Thyroid gland (tissue), 4 donors: ENCODE results near the gene GPR78. TPM values are rescaled to one million over a fixed set of nuclear protein-coding genes. Genes with fewer than 3 reads are reported as not detected.

ENCODE experiments used
- DNase-seq, 2 donors: peaks; one replicate each; pipeline ENCODE4 v3.0.0-alpha.2; 2019
- H3K27ac ChIP-seq, 3 donors: fragments of 200-600 bp; sonication (generic); 1 replicate in 2 of 3; 2 replicates in 1 of 3; pipeline ENCODE4 v1.5.1; 2016 to 2019; ENCODE audit warnings: mild to moderate bottlenecking in 1 of 3, moderate library complexity in 1 of 3
- H3K27me3 ChIP-seq: fragments of 200-600 bp; sonication (generic); one replicate; pipeline ENCODE4 v1.5.1; 2019
- H3K36me3 ChIP-seq, 2 donors: fragments of 200-600 bp; sonication (generic); one replicate each; pipeline ENCODE4 v1.5.1; 2016 to 2019
- H3K4me1 ChIP-seq, 2 donors: fragments of 200-600 bp; sonication (generic); one replicate each; pipeline ENCODE4 v1.5.1; 2017 to 2019
- H3K4me3 ChIP-seq, 3 donors: fragments of 200-600 bp; sonication (generic); replicated peaks in 1 of 3; 1 replicate in 2 of 3; 2 replicates in 1 of 3; pipeline ENCODE4 v1.5.1; 2016; ENCODE audit warnings: mild to moderate bottlenecking in 1 of 3
- H3K9me3 ChIP-seq: fragments of 200-600 bp; sonication (generic); one replicate; pipeline ENCODE4 v1.5.1; 2017
- CTCF ChIP-seq, 6 experiments: fragments of 200-600 bp in 3 of 6; fragments of 450-650 bp in 3 of 6; sonication (generic) in 3 of 6; IDR thresholded peaks; one replicate each; pipeline ENCODE4 v1.5.1; 2016 to 2019; ENCODE audit warnings: antibody characterized with exemption in 6 of 6, mild to moderate bottlenecking in 2 of 6, inconsistent platforms in 1 of 6, moderate library complexity in 1 of 6
- POLR2A ChIP-seq, 2 donors: fragments of 450-650 bp; IDR thresholded peaks; one replicate each; pipeline ENCODE4 v1.6.1; 2017; ENCODE audit warnings: antibody characterized with exemption in 2 of 2, mild to moderate bottlenecking in 2 of 2, moderate library complexity in 1 of 2
- WGBS, 2 donors: methylation state at CpG; one replicate each; pipeline ENCODE4 v1.1.5; 2017; 5-methylcytosine and 5-hydroxymethylcytosine counted together
- intact Hi-C: fragments of 100-400 bp; cut with DNase I; formaldehyde crosslinking; loops from one replicate; pipeline ENCODE4 v1.15.1; 2023
- total RNA-seq, 4 donors: library from RNA; depleted of rRNA; stranded (reverse); fragments of >200 nt; gene quantifications; one replicate each; pipeline ENCODE4 v1.2.3, GENCODE V29; 2016

Gene GPR78
- total RNA-seq, 4 donors from 2014 or later = not detected

- no peak overlapping the region for H3K4me3 ChIP-seq
These were observed 22.7 kb downstream of the GPR78 start for GRCh38 chr4:8602686-8603430.

GRCh38 chr4:8603931-8604330, 23.7 kb downstream of the GPR78 start:
- intact Hi-C loops = no loop called here
- H3K4me1 ChIP-seq = peaks cover 0 to 4% of the 10 kb centered on the region in 2 donors
- no peak overlapping the region for H3K4me3 ChIP-seq
- DNase-seq = no peak
- TF ChIP-seq CTCF (IDR thresholded peaks at IDR 0.05) = no peak
- no peak for TF ChIP-seq POLR2A (IDR thresholded peaks at IDR 0.05)
- no peaks in the 10 kb centered on the region for H3K9me3 ChIP-seq
- 86 to 95% methylated on average over 5 to 11 of the region's 22 CpGs for WGBS, 2 donors
- H3K36me3 ChIP-seq = no peaks in the 10 kb centered on the region
- H3K27ac ChIP-seq = no peak overlapping the region
- no peaks in the 10 kb centered on the region for H3K27me3 ChIP-seq

More at GRCh38 chr4:8602686-8603430, 22.7 kb downstream of the GPR78 start:
- H3K9me3 ChIP-seq = no peaks in the 10 kb centered on the region
- H3K27ac ChIP-seq = no peak overlapping the region
- no peaks in the 10 kb centered on the region for H3K27me3 ChIP-seq
- peaks cover 0 to 4% of the 10 kb centered on the region in 2 donors for H3K4me1 ChIP-seq
- intact Hi-C loops = no loop called here
- 72 to 78% methylated on average over 16 to 18 of the region's 19 CpGs for WGBS, 2 donors
- H3K36me3 ChIP-seq = no peaks in the 10 kb centered on the region
- TF ChIP-seq CTCF (IDR thresholded peaks at IDR 0.05) (no peak), POLR2A (IDR thresholded peaks at IDR 0.05) (no peak)
- DNase-seq = no peak

GRCh38 chr4:8605289-8605688, 25.1 kb downstream of the GPR78 start:
- WGBS, 2 donors = 98 to 100% methylated on average over 1 of the region's 1 CpG
- peaks cover 0 to 4% of the 10 kb centered on the region in 2 donors for H3K4me1 ChIP-seq

GRCh38 chr4:8606476-8606875, 26.3 kb downstream of the GPR78 start:
- H3K4me1 ChIP-seq = peaks cover 0 to 4% of the 10 kb centered on the region in 2 donors
- no peak overlapping the region for H3K4me3 ChIP-seq
- TF ChIP-seq POLR2A (IDR thresholded peaks at IDR 0.05) (no peak), CTCF (IDR thresholded peaks at IDR 0.05) (no peak)
- intact Hi-C loops = no loop called here
- H3K27me3 ChIP-seq = no peaks in the 10 kb centered on the region
- no peaks in the 10 kb centered on the region for H3K36me3 ChIP-seq
- no peaks in the 10 kb centered on the region for H3K9me3 ChIP-seq
- DNase-seq = no peak
- WGBS, 2 donors = 85 to 87% methylated on average over 11 to 20 of the region's 26 CpGs
- no peak overlapping the region for H3K27ac ChIP-seq

More at GRCh38 chr4:8605289-8605688, 25.1 kb downstream of the GPR78 start:
- intact Hi-C loops = no loop called here
- Histone ChIP-seq H3K36me3 (no peaks in the 10 kb centered on the region), H3K4me3 (no peak overlapping the region), H3K9me3 (no peaks in the 10 kb centered on the region), H3K27me3 (no peaks in the 10 kb centered on the region), H3K27ac (no peak overlapping the region)
- TF ChIP-seq CTCF (IDR thresholded peaks at IDR 0.05) (no peak), POLR2A (IDR thresholded peaks at IDR 0.05) (no peak)
- DNase-seq = no peak

GRCh38 chr4:8606966-8607365, 26.8 kb downstream of the GPR78 start:
- TF ChIP-seq POLR2A (IDR thresholded peaks at IDR 0.05) (no peak), CTCF (IDR thresholded peaks at IDR 0.05) (no peak)
- intact Hi-C loops = no loop called here
- Histone ChIP-seq H3K9me3 (no peaks in the 10 kb centered on the region), H3K4me1 (peaks cover 0 to 4% of the 10 kb centered on the region in 2 donors), H3K36me3 (no peaks in the 10 kb centered on the region), H3K27ac (no peak overlapping the region), H3K4me3 (no peak overlapping the region), H3K27me3 (no peaks in the 10 kb centered on the region)
- no peak for DNase-seq
- 81 to 82% methylated on average over 7 to 10 of the region's 10 CpGs for WGBS, 2 donors
